Measurements from ENCODE around the gene NPTN. TPM values are rescaled to one million over a fixed set of nuclear protein-coding genes. Genes with fewer than 3 reads are reported as not detected.
A peak's percentile ranks its signal among the peaks of the same experiment; 100 is the strongest.

Gene NPTN
- 162 TPM for polyA plus RNA-seq (2012; ENCODE audit: insufficient read length, low read depth)

DNA sequence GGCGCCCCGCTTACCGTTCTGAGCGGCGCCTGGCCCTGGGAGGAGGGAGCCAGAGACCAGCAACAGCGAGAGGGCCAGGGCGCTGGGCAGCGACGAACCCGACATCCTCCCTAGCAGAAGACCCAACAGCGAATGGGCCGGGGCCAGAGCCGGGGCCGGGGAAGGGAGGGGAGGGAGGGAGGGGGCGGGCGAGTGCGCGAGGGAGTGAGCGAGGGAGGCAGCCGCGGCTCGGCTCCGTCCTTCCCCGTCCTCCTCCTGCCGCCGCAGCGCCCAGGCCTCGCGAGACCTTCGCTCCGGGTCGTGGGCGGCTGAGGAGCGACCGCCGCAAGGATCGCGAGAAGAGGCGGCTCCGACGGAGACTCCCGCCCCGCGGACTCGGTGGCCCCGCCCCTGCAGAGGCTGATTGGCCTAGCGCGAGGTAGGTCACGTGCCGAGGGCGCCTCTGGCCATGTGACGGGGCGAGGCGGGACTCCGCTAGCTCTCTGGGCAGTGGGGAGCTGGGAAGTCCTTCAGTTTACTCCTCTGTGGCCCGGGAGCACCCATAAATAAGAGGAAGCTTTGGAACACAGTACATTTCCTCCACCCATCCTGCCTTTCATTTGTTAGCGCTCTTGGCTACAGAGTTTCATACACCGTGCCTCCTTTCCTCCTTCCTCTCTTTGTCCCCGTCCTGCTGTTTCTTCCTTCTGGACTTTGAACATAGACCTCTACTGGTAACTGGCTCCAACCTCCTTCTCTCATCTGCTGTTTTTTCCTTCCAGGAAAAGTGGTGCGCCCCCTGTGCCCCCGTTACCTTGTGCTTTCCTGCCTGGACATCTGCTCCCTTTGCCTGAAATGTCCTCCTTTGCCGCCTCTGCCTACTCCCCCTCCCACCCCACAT, at the start of gene NPTN:
NPTN (minus strand) TSS at position 279 of the 880 bp plus-strand sequence; CDS start at position 105, 174 bp downstream.
- TF ChIP-seq TAF1 (IDR thresholded peaks at IDR 0.05; ENCODE audit: borderline replicate concordance, insufficient read depth, low read length) (peak; percentile 82; the same call in 1 of the 2 replicates), POLR2AphosphoS5 (IDR thresholded peaks at IDR 0.05; ENCODE audit: low read depth, low read length) (peak; percentile 96), FOXP2 (optimal IDR thresholded peaks at IDR 0.05; ENCODE audit: borderline replicate concordance, extremely low read depth, extremely low read length, insufficient read depth) (peak; percentile 77), SIN3A (IDR thresholded peaks at IDR 0.05; ENCODE audit: borderline replicate concordance, insufficient read depth, low read length) (0 out of 2 replicates have a peak, but pooled peaks have one; percentile 25)
- TF ChIP-seq, protein P1, sequence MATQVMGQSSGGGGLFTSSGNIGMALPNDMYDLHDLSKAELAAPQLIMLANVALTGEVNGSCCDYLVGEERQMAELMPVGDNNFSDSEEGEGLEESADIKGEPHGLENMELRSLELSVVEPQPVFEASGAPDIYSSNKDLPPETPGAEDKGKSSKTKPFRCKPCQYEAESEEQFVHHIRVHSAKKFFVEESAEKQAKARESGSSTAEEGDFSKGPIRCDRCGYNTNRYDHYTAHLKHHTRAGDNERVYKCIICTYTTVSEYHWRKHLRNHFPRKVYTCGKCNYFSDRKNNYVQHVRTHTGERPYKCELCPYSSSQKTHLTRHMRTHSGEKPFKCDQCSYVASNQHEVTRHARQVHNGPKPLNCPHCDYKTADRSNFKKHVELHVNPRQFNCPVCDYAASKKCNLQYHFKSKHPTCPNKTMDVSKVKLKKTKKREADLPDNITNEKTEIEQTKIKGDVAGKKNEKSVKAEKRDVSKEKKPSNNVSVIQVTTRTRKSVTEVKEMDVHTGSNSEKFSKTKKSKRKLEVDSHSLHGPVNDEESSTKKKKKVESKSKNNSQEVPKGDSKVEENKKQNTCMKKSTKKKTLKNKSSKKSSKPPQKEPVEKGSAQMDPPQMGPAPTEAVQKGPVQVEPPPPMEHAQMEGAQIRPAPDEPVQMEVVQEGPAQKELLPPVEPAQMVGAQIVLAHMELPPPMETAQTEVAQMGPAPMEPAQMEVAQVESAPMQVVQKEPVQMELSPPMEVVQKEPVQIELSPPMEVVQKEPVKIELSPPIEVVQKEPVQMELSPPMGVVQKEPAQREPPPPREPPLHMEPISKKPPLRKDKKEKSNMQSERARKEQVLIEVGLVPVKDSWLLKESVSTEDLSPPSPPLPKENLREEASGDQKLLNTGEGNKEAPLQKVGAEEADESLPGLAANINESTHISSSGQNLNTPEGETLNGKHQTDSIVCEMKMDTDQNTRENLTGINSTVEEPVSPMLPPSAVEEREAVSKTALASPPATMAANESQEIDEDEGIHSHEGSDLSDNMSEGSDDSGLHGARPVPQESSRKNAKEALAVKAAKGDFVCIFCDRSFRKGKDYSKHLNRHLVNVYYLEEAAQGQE (IDR thresholded peaks at IDR 0.05; ENCODE audit: insufficient read depth in 1 of 2, low read depth in 2 of 2, low read length in 2 of 2): peak in 1 of 2 experiments; percentile 27; a peak in 1 of 4 replicates

DNA sequence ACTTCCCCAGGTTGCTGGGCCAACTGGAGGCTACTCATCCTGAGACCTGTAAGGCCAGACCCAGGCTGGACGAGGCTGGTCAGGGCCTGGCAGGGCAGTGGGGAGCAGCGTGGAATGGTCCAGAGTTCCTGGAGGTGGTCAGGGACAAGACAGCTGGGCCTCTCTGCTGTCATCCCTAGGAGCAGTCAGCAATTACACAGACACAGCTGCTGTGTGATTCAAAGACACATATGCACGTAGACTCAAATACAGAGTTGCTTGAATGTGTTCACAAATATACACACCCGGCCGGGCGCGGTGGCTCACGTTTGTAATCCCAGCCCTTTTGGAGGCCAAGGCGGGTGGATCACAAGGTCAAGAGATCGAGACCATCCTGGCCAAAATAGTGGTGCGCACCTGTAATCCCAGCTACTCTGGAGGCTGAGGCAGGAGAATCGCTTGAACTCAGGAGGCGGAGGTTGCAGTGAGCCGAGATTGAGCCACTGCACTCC, 49.5 kb upstream of the NPTN start:
- TF ChIP-seq FOXP2 (optimal IDR thresholded peaks at IDR 0.05; ENCODE audit: borderline replicate concordance, extremely low read depth, extremely low read length, insufficient read depth) (no peak), TAF1 (IDR thresholded peaks at IDR 0.05; ENCODE audit: borderline replicate concordance, insufficient read depth, low read length) (no peak), POLR2AphosphoS5 (IDR thresholded peaks at IDR 0.05; ENCODE audit: low read depth, low read length) (no peak), SIN3A (IDR thresholded peaks at IDR 0.05; ENCODE audit: borderline replicate concordance, insufficient read depth, low read length) (no peak)
- TF ChIP-seq, protein P1 (IDR thresholded peaks at IDR 0.05; ENCODE audit: insufficient read depth in 1 of 2, low read depth in 2 of 2, low read length in 2 of 2): no peak

DNA sequence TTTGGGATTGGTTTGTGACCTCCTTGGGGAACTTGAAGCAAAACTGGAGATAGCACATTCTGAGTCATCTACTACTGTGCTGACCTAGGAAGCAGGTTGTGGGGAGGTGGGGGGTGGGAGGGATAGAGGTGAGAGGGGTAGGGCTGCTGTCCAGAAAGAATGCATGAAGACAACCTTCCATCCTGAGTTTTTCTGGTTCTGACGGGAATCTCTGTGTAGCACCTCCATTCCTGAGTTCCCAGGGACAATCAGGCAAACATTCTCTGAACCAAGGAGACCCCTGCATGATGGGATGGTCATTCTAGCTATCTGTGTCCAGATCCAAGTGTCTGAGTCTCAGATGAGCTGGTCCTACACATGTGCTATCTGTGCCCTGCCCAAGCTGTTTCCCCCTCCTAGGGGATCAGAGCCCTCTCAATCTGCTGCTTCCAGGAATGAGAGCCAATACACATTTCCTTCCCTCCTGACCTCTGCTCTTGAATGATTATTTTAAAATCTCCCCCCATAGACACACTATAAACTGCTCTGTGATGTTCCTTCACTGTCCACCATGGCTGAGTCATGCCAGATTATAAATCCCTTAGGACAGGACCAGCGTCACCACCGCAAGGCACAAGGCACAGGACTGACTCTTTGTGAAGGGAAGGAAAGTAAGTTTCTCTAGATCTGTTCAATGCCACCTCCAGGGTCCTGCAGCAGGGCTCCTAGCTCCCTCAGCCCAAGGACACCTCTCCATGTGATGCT, 48.8 kb upstream of the NPTN start:
- TF ChIP-seq TAF1 (IDR thresholded peaks at IDR 0.05; ENCODE audit: borderline replicate concordance, insufficient read depth, low read length): no peak

DNA sequence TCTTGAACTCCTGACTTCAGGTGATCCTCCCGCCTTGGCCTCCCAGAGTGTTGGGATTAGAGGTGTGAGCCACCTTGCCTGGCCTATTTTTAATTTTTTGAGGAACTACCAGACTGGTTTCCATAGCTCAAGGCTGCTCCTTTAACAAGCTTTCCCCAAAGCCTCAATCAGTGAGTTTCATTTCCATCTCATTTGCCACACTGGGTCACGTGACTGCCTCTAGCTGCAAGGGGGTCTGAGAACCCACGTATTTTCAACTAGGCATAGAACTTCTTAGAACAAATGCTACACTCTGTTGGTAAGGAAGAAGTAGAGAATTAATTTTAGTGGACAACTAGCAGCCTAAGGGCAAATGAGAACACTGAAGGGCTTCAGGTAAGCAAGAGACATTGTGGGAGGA, 47.9 kb upstream of the NPTN start:
- TF ChIP-seq FOXP2 (optimal IDR thresholded peaks at IDR 0.05; ENCODE audit: borderline replicate concordance, extremely low read depth, extremely low read length, insufficient read depth) (no peak), POLR2AphosphoS5 (IDR thresholded peaks at IDR 0.05; ENCODE audit: low read depth, low read length) (no peak), SIN3A (IDR thresholded peaks at IDR 0.05; ENCODE audit: borderline replicate concordance, insufficient read depth, low read length) (no peak), TAF1 (IDR thresholded peaks at IDR 0.05; ENCODE audit: borderline replicate concordance, insufficient read depth, low read length) (no peak)
- TF ChIP-seq, protein P1 (IDR thresholded peaks at IDR 0.05; ENCODE audit: insufficient read depth in 1 of 2, low read depth in 2 of 2, low read length in 2 of 2): no peak

DNA sequence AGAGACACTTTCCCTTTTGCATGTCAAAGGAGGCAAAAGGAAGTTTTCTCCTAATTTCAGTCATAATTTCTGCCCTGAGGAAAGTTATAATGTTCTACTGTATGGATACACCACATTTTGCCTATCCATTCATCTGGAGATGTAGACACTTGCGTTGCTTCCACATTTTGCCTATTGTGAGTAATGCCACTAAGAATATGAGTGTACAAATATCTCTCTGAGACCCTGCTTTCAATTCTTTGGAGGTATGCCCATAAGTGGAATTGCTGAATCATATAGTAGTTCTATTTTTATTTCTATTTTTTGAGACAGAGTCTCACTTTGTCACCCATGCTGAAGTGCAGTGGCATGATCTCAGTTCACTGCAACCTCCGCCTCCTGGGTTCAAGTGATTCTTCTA, 47.4 kb upstream of the NPTN start:
- TF ChIP-seq POLR2AphosphoS5 (IDR thresholded peaks at IDR 0.05; ENCODE audit: low read depth, low read length): no peak
- TF ChIP-seq, protein P1 (IDR thresholded peaks at IDR 0.05; ENCODE audit: insufficient read depth in 1 of 2, low read depth in 2 of 2, low read length in 2 of 2): no peak
